ENCODE data around the gene XYLT1.

XYLT1 gene

GRCh38 chr16:17241264-17241835, 229.4 kb downstream of the XYLT1 start:
- no peak for DNase-seq

- DNase-seq: no peak
Observed at GRCh38 chr16:17238285-17239028, 232.3 kb downstream of the XYLT1 start.

GRCh38 chr16:17237350-17237944, 233.3 kb downstream of the XYLT1 start:
- DNase-seq: no peak

DNA sequence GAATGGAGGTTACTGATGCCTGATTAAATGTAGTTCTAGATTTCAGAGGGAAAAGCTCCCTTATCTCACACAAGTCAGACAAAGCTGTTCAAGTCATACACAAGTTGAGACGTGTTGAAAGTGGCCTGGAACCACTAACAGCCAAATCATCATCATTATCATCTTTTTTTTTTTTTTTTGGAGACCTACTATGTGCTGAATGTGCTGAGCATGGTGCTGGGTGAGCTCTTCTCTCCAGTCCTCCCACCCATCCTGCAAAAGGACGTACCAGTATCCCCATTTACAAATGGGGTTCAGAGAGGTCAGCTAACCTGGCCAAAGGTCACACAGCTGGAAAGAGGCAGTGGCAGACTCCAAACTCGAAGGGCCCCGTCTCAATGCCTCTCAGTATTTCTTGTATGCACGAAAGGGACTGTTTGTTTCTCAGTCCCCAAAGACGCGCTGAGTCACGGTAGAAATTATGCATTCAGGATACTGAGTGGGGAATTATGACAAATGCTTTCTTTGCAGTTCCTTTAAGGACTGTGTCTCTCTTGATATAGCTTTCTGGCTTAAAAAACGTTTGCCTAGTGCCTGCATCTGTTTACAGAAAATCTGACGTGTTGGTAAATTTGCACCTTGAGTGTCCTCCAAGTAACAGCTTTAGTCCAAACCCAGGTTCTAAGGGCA, 235.5 kb downstream of the XYLT1 start:
- no peak for DNase-seq

DNA sequence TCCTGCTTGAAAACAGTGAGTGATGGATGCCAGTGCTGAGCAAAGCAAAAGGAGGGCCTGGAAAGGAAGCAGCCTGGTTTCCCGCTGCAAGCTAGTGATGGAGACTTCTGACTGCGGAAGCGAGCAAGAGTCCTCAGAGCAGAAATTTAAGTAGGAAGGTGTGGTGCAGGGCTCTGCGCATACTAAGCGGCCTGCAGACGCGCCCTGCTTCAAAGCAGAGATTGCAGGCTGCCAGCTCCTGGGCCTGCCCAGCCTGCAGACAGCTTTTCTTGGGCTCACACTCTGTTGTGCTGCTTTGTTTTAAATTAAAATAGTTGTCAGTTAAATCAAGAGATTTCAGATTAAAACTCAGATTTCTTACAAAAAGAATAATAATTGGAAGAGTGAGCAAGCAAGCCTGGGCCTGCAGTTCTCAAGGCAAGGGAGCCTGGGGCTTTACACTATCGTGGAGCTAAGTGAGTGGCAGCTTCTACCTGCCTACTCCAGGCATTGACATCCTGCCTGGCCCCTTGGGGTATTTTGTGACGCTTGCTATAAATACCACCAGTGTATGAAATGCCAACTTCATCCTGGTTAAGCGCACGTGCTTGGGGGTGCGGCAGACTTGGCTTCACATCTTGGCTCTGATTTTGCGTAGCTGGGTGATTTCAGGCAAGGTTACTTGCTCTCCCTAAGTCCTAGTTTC, 237.3 kb downstream of the XYLT1 start:
- DNase-seq: no peak

GRCh38 chr16:17232487-17232886, 238.3 kb downstream of the XYLT1 start:
- no peak for DNase-seq

DNA sequence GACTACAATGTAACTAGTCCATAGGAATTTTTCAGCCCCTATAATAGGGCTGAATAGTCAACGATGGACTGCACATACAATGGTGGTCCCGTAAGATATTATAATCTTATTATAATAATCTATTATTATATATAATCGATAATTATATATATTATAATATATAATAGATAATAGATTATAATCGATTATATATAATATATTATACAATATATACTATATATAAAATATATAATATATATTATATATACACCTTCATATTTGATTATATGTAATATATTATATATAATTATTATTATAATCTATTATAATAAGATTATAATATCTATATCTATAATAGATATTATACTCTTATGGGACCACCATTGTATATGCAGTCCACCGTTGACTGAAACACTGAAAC, 238.8 kb downstream of the XYLT1 start:
- no peak for DNase-seq

DNA sequence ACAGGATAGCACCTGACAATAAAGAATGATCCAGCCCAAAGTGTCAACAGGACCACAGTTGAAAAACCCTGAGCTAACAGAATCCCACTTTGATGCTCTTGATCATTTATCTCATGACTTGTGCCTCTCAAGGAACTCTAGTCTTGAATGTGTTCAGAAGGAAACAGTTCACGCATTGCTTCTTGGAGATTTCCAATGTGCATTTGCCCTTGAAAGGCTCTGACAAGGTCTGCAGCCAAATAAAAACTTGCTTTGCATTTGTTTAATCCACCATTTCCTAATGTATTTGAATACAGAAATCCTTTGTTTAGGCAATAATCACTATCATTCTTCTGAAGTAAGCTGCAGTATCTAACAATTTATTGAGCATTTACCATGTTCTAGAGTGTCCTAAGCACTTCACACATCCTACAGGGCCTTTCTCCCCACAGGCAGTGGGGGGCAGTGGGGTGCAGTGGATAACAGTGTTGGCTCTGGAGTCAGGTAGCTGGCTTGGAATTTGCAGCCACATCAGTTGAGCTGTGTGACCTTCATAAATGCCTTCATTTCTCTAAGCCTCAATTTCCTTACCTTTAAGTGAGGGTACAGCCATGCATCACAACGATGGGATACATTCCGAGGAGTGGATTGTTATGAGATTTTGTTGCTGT, 239.7 kb downstream of the XYLT1 start:
- DNase-seq: no peak

DNA sequence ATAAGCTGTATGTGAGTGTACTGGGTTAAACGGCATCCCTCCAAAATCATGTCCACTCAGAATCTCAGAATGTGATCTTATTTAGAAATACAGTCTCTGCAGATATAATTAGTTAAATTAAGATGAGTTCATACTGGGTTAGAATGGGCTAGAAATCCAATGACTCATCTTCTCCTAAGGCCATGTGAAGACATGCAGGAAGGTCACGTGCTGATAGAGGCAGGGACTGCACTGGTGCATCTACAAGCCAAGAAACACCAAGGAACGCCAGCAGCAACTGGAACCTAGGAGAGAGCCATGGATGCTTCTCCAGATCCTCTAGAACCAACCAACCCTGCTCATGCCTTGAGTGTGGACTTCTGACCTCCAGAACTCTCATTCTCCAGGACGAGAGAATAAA, 241.0 kb downstream of the XYLT1 start:
- no peak for DNase-seq

GRCh38 chr16:17229131-17229530, 241.6 kb downstream of the XYLT1 start:
- no peak for DNase-seq

- DNase-seq: no peak
Observed at GRCh38 chr16:17228708-17229055, 242.1 kb downstream of the XYLT1 start.

DNA sequence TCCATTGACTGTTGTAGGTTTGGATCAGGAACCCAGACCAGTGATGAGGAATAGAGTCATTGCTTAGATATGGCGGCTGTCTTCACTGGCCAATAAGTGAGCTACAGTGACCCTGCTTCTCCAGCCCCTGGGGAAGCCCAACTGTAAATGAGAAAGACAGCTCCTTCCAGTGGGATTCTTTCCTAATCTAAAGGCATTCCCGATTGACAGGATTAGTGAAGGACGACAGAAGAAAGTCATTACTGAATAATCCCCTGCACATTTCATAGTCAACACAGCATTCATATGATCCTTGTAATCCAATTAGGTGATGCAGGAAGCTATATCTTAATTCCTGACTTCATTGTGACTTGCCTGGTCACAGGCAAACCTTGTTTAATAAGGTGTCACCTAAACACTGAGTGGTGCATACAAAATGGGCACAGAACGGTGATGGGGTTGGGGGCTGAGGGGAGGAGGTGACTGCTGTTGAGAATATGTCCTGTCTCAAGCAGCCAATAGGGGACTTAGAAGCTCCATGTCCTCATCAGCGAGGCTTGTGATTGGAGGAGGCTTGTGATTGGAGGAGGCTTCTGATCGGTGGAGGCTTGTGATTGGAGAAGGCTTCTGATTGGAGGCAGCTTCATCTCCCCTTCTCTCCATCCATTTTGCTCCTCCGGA, 242.6 kb downstream of the XYLT1 start:
- DNase-seq: no peak

DNA sequence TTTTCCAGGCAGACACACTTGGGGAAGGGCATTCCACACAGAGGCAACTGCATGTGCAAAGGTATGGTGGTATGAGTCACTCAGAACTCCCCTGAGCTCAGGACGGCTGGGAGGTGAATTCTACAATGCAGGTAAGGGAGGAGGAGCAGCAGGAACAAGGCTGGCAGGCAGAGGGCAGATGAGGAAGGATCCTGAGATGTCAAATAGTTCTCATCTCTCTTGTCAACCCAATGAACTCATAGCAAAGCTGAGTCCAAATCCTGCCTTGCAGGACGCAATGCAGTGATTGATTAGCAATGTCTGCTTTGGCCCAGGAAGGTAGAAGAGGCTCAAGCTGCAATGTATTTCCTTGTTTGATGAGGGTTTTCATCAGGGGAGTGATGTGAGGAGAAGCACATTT, 243.5 kb downstream of the XYLT1 start:
- DNase-seq: no peak

DNA sequence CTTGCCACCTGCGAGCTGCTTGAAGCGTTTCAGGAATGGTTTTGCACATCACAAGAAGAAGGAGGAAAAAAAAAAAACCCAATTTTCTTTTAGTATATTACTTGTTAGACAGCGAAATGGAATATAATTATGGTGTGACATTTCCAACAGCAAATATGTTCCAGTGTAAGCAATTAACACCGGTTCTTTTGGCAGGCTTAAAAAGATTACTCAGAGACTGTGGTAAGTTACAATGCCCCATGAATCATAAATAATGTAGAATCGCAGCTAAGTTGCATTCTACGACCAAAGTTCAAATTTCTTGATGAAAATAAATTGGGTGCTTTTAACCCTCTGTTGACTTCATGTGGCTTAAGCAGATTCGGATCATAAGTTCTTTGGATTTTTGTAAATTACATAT, 245.2 kb downstream of the XYLT1 start:
- DNase-seq: no peak

DNA sequence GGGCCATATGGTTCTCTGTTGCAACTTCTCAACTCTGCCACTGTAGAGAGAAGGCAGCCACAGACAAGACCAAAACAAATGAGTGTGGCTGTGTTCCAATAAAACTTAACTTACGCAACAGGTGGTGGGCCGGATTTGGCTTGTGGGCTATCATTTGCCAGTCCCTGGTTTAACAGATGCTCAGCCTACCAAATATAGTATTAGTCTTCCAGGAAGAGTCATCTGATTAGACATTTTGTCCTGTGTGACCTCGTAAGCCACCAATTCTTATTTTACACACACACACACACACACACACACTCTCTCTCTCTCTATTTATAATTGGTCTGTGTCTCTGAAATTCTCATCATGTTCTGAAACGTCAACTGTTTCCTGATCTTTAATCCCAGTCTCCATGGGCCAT, 245.9 kb downstream of the XYLT1 start:
- DNase-seq: no peak

GRCh38 chr16:17224350-17224749, 246.4 kb downstream of the XYLT1 start:
- no peak for DNase-seq

DNA sequence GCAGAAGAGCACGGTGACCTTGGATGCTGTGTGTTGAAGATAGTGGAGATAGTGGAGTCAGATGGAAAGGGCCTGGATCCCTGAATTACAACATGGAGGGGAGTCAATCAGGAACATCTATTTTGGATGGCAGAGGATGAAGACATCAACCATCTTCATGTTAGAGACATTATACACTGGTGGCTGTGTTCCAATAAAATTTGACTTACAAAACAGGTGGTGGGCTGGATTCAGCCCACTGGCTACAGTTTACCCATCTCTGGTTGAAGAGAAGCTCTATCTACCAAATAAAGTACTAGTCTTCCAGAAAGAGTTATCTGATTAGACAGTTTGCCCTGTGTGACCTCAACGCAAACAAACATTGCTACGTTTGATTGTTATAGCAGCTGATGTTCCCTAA, 247.2 kb downstream of the XYLT1 start:
- no peak for DNase-seq

- no peak for DNase-seq
Observed at GRCh38 chr16:17222871-17223401, 247.8 kb downstream of the XYLT1 start.

DNA sequence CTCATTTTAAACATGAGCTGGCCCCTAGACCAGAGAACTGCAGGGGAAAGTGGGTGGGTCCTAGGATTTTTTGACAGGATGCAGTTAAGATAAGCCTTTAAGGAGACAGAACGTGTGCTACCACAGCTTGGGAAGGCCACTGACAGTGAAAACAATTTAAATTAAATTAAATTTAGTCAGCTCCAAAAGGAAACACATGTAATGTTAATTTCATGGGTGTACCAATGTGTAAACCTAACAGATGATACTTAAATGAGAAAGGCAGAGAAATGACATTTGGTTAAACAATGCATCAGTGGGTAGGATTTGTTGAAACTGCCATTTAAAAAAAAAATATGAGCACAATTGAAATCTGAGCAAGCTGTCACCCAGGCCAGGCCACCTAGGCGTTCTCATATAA, 250.8 kb downstream of the XYLT1 start:
- DNase-seq: no peak

DNA sequence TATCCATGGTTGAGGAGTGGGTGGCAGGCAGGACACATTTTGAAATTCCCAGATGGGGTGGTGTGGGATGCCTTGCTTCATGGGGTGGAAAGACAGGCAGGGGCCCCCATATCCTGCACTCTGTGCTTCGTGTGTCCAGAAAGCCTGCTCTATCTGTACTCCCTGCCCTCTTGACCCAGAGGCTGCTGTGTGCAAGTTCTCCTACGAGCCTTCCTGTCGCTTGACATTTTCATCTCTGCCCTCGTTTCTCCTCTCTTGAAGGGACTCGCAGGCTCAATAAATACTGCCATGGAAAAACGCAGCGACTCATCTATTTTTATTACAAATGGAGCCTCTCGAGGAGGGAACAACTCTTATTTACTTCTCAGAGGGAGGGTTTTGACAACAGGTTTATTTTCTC, 254.8 kb downstream of the XYLT1 start:
- no peak for DNase-seq

GRCh38 chr16:17215306-17215705, 255.5 kb downstream of the XYLT1 start:
- no peak for DNase-seq

- DNase-seq: no peak
Observed at GRCh38 chr16:17213974-17214373, 256.8 kb downstream of the XYLT1 start.
